ENCODE measurements around the gene PLEKHA4. TPM values are rescaled to one million over a fixed set of nuclear protein-coding genes. Genes with fewer than 3 reads are reported as not detected.

The PLEKHA4 gene
- total and polyA plus RNA-seq, 10 of the 15 experiments (the other 5 are each of a cell fraction or from before 2014, with no cell fraction given) = 0.13 to 10.0 (median 6.4) TPM; not detected in 1

GRCh38 chr19:48835734-48836088 is 32.7 kb downstream of the PLEKHA4 start (continued):
- TF ChIP-seq NKRF (conservative IDR thresholded peaks at IDR 0.05) = peak; percentile 63; the same call in 1 of the 2 replicates
- TF ChIP-seq, protein P1, sequence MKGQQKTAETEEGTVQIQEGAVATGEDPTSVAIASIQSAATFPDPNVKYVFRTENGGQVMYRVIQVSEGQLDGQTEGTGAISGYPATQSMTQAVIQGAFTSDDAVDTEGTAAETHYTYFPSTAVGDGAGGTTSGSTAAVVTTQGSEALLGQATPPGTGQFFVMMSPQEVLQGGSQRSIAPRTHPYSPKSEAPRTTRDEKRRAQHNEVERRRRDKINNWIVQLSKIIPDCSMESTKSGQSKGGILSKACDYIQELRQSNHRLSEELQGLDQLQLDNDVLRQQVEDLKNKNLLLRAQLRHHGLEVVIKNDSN (IDR thresholded peaks at IDR 0.05; ENCODE audit: borderline replicate concordance, extremely low read length, insufficient read depth, low read depth, low read length) = peak; percentile 84
- peak; percentile 94; the same call in 1 of the 2 replicates for TF ChIP-seq SMARCA5 (IDR thresholded peaks at IDR 0.05)
- no peak for TF ChIP-seq KAT2A (conservative IDR thresholded peaks at IDR 0.05; ENCODE audit: control insufficient read depth, low read depth, low read length)
- TF ChIP-seq, protein P2, sequence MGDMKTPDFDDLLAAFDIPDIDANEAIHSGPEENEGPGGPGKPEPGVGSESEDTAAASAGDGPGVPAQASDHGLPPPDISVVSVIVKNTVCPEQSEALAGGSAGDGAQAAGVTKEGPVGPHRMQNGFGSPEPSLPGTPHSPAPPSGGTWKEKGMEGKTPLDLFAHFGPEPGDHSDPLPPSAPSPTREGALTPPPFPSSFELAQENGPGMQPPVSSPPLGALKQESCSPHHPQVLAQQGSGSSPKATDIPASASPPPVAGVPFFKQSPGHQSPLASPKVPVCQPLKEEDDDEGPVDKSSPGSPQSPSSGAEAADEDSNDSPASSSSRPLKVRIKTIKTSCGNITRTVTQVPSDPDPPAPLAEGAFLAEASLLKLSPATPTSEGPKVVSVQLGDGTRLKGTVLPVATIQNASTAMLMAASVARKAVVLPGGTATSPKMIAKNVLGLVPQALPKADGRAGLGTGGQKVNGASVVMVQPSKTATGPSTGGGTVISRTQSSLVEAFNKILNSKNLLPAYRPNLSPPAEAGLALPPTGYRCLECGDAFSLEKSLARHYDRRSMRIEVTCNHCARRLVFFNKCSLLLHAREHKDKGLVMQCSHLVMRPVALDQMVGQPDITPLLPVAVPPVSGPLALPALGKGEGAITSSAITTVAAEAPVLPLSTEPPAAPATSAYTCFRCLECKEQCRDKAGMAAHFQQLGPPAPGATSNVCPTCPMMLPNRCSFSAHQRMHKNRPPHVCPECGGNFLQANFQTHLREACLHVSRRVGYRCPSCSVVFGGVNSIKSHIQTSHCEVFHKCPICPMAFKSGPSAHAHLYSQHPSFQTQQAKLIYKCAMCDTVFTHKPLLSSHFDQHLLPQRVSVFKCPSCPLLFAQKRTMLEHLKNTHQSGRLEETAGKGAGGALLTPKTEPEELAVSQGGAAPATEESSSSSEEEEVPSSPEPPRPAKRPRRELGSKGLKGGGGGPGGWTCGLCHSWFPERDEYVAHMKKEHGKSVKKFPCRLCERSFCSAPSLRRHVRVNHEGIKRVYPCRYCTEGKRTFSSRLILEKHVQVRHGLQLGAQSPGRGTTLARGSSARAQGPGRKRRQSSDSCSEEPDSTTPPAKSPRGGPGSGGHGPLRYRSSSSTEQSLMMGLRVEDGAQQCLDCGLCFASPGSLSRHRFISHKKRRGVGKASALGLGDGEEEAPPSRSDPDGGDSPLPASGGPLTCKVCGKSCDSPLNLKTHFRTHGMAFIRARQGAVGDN (IDR thresholded peaks at IDR 0.05) = peak; percentile 87
- TF ChIP-seq SRF (IDR thresholded peaks at IDR 0.05; ENCODE audit: low read depth in 2 of 2, low read length in 2 of 2) = no peak
- no peak for TF ChIP-seq ELK1 (IDR thresholded peaks at IDR 0.05; ENCODE audit: low read depth, low read length)
- TF ChIP-seq FOXM1 (IDR thresholded peaks at IDR 0.05; ENCODE audit: low read depth, low read length) = no peak
- TF ChIP-seq ZNF274 (IDR thresholded peaks at IDR 0.05; ENCODE audit: insufficient read depth, insufficient read length) = no peak
- no peak for TF ChIP-seq PAX5 (IDR thresholded peaks at IDR 0.05; ENCODE audit: borderline replicate concordance, low read depth, low read length)
- peak; percentile 27; the same call in 1 of the 2 replicates for TF ChIP-seq NFXL1 (IDR thresholded peaks at IDR 0.05; ENCODE audit: borderline replicate concordance)
- peak; percentile 29; the same call in 1 of the 2 replicates for TF ChIP-seq TAF1 (IDR thresholded peaks at IDR 0.05; ENCODE audit: borderline replicate concordance, low read depth, low read length)
- no peak for TF ChIP-seq CBX3 (IDR thresholded peaks at IDR 0.05; ENCODE audit: borderline replicate concordance, low read depth)
- no peak; the same call in 1 of the 2 replicates for TF ChIP-seq FOXK2 (IDR thresholded peaks at IDR 0.05)
- no peak for TF ChIP-seq NRF1 (conservative IDR thresholded peaks at IDR 0.05; ENCODE audit: low read depth, low read length)
- no peak for TF ChIP-seq TCF3 (IDR thresholded peaks at IDR 0.05; ENCODE audit: borderline replicate concordance, insufficient read depth, low read depth, low read length)
- no peak for TF ChIP-seq NR2C2 (IDR thresholded peaks at IDR 0.05; ENCODE audit: borderline replicate concordance, control insufficient read depth, insufficient read length, low read depth)
- TF ChIP-seq NFIC (IDR thresholded peaks at IDR 0.05; ENCODE audit: low read depth, low read length) = no peak
- TF ChIP-seq SUZ12 (IDR thresholded peaks at IDR 0.05; ENCODE audit: unreplicated experiment) = no peak
- peak; percentile 55; the same call in 1 of the 2 replicates for TF ChIP-seq IKZF1 (conservative IDR thresholded peaks at IDR 0.05)
- no peak for TF ChIP-seq JUND (IDR thresholded peaks at IDR 0.05; ENCODE audit: low read depth, low read length)
- TF ChIP-seq WRNIP1 (IDR thresholded peaks at IDR 0.05; ENCODE audit: borderline replicate concordance, low read depth, low read length) = no peak
- peak; percentile 13 for TF ChIP-seq RELA (IDR thresholded peaks at IDR 0.05; ENCODE audit: borderline replicate concordance, partially characterized antibody)
